ENCODE measurements around the gene ITGA1.

The ITGA1 gene

DNA sequence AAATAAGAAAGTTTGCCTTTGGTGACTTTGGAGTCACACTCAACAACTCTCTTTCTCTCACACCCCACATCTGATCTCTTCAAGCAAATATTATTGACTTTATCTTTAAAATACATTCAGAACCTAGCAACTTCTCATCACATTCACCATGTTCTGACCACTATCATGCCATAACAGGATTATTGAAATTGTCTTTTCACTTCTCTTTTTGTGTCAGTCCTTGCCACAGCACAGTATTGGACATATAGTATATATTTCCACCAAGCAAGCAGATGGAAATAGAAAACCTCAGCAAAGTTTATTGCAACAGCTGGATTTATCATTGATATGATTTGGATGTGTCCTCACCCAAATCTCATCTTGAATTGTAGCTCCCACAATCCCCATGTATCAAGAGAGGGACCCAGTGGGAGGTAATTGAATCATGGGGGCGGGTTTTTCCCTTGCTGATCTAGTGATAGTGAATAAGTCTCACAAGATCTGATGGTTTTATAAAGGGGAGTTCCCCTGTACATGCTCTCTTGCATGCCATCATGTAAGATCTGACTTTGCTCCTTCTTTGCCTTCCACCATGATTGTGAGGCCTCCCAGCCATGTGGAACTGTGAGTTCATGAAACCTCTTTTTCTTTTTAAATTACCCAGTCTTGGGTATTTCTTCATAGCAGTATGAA is 26.9 kb upstream of the ITGA1 start:
- peak; percentile 81 for ATAC-seq
- Mint-ChIP-seq H3K27me3 (no peaks in the 10 kb centered on the region), H3K27ac (no peak overlapping the region), H3K9me3 (no peaks in the 10 kb centered on the region), H3K4me3 (no peak overlapping the region), H3K4me1 (peaks cover 7% of the 10 kb centered on the region), H3K36me3 (no peaks in the 10 kb centered on the region)

- Mint-ChIP-seq H3K27me3 (no peaks in the 10 kb centered on the region), H3K4me3 (no peak overlapping the region), H3K9me3 (no peaks in the 10 kb centered on the region), H3K4me1 (peaks cover 17% of the 10 kb centered on the region), H3K36me3 (no peaks in the 10 kb centered on the region), H3K27ac (no peak overlapping the region)
- peak; percentile 81 for ATAC-seq
Measured at GRCh38 chr5:52767217-52767743, 20.4 kb upstream of the ITGA1 start.

- H3K27ac Mint-ChIP-seq: no peak overlapping the region
- H3K9me3 Mint-ChIP-seq: no peaks in the 10 kb centered on the region
- ATAC-seq: peak; percentile 81
- H3K4me3 Mint-ChIP-seq: no peak overlapping the region
- peaks cover 17% of the 10 kb centered on the region for H3K4me1 Mint-ChIP-seq
- H3K27me3 Mint-ChIP-seq: no peaks in the 10 kb centered on the region
- H3K36me3 Mint-ChIP-seq: no peaks in the 10 kb centered on the region
Measured at GRCh38 chr5:52767766-52768480, 19.8 kb upstream of the ITGA1 start.

DNA sequence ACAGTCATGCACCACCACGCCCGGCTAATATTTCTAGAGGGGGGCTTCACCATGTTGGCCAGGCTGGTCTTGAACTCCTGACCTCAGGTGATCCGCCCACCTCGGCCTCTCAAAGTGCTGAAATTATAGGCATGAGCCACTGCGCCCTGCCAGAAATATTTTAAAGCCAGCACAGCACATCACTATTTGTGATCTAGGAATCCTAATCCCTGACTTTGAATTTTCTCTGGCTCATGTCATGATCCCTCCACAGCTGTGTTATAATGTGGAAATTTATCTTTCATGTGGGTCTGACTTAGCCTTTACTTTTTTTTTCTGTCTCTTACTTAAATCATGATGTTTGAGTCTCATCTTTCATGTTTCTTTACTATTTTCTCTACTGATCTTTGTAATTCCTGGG is 18.7 kb upstream of the ITGA1 start:
- peaks cover 3% of the 10 kb centered on the region for H3K27me3 Mint-ChIP-seq
- peaks cover 17% of the 10 kb centered on the region for H3K4me1 Mint-ChIP-seq
- H3K4me3 Mint-ChIP-seq: no peak overlapping the region
- H3K27ac Mint-ChIP-seq: no peak overlapping the region
- H3K9me3 Mint-ChIP-seq: no peaks in the 10 kb centered on the region
- no peaks in the 10 kb centered on the region for H3K36me3 Mint-ChIP-seq
- ATAC-seq: no peak

DNA sequence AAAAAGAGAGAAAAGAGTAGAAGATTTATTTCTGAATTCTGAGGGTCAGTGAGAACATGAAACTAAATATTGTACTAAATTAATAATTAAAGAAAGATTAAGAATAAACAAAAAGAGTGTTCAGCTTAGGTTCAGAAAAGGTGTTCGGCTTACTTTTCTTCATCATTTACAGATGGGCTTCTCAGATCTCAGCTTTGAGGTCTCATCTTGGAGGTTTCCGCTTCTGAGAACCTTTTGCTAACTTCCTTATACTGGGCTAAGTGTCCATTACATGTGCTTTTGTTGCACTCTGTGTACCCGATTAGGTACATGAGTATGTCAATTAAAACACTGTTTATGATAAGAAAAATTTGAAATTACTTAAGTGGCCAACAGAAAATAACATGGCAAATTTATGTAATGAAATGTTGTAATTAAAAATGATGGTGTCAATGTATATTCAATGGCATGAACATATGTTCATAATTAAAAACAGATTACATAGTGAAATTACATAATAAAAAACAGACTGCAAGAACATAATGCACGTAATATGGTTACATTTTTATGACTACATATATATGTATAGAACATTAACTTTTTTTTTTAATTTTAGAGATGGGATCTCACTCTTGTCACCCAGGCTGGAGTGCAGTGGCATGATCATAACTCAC is 17.3 kb upstream of the ITGA1 start:
- Mint-ChIP-seq H3K36me3 (no peaks in the 10 kb centered on the region), H3K27me3 (peaks cover 10% of the 10 kb centered on the region), H3K9me3 (no peaks in the 10 kb centered on the region), H3K4me1 (peaks cover 17% of the 10 kb centered on the region), H3K27ac (no peak overlapping the region), H3K4me3 (no peak overlapping the region)
- ATAC-seq: no peak

GRCh38 chr5:52771343-52772039 is 16.2 kb upstream of the ITGA1 start:
- Mint-ChIP-seq H3K27ac (no peak overlapping the region), H3K4me1 (peaks cover 25% of the 10 kb centered on the region), H3K36me3 (no peaks in the 10 kb centered on the region), H3K4me3 (no peak overlapping the region), H3K27me3 (peaks cover 10% of the 10 kb centered on the region), H3K9me3 (no peaks in the 10 kb centered on the region)
- ATAC-seq: peak; percentile 71

- no peak for ATAC-seq
- H3K4me3 Mint-ChIP-seq: no peak overlapping the region
- H3K4me1 Mint-ChIP-seq: peaks cover 16% of the 10 kb centered on the region
- no peak overlapping the region for H3K27ac Mint-ChIP-seq
- H3K27me3 Mint-ChIP-seq: peaks cover 10% of the 10 kb centered on the region
- H3K36me3 Mint-ChIP-seq: no peaks in the 10 kb centered on the region
- no peaks in the 10 kb centered on the region for H3K9me3 Mint-ChIP-seq
Measured at GRCh38 chr5:52772668-52773067, 15.0 kb upstream of the ITGA1 start.

GRCh38 chr5:52773342-52773741 is 14.4 kb upstream of the ITGA1 start:
- peaks cover 9% of the 10 kb centered on the region for H3K4me1 Mint-ChIP-seq
- peaks cover 10% of the 10 kb centered on the region for H3K27me3 Mint-ChIP-seq
- H3K4me3 Mint-ChIP-seq: no peak overlapping the region
- no peaks in the 10 kb centered on the region for H3K36me3 Mint-ChIP-seq
- H3K9me3 Mint-ChIP-seq: no peaks in the 10 kb centered on the region
- no peak overlapping the region for H3K27ac Mint-ChIP-seq
- no peak for ATAC-seq

- Mint-ChIP-seq H3K9me3 (no peaks in the 10 kb centered on the region), H3K27me3 (peaks cover 10% of the 10 kb centered on the region), H3K4me1 (peaks cover 7% of the 10 kb centered on the region), H3K4me3 (no peak overlapping the region), H3K27ac (no peak overlapping the region), H3K36me3 (no peaks in the 10 kb centered on the region)
- ATAC-seq: no peak
Measured at GRCh38 chr5:52774005-52774410, 13.7 kb upstream of the ITGA1 start.

DNA sequence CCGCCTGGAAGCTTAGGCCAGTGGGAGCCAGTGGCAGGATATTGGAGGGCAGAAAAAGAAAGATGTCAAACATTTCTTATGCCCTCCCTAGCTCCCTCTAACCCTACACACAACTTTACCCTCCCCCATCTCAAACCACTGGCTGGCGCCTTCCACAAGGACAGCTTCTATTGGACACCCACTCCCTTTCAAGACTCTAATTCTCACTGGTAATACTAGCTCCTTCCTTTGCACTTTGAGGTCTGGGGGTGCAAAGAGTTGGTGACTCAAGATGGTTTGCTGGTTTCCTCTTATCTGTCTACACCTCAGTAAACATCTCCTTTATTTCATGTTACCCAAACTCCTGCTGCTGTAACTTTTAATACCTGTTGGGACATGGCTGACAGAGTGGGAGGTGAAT is 11.6 kb upstream of the ITGA1 start:
- no peak overlapping the region for H3K27ac Mint-ChIP-seq
- ATAC-seq: peak; percentile 28
- H3K4me3 Mint-ChIP-seq: no peak overlapping the region
- H3K36me3 Mint-ChIP-seq: no peaks in the 10 kb centered on the region
- H3K27me3 Mint-ChIP-seq: peaks cover 15% of the 10 kb centered on the region
- H3K9me3 Mint-ChIP-seq: no peaks in the 10 kb centered on the region
- H3K4me1 Mint-ChIP-seq: peaks cover 7% of the 10 kb centered on the region

- no peaks in the 10 kb centered on the region for H3K9me3 Mint-ChIP-seq
- H3K4me1 Mint-ChIP-seq: peaks cover 7% of the 10 kb centered on the region
- H3K36me3 Mint-ChIP-seq: no peaks in the 10 kb centered on the region
- H3K4me3 Mint-ChIP-seq: no peak overlapping the region
- H3K27ac Mint-ChIP-seq: no peak overlapping the region
- ATAC-seq: no peak
- H3K27me3 Mint-ChIP-seq: peaks cover 26% of the 10 kb centered on the region
Measured at GRCh38 chr5:52777186-52777585, 10.5 kb upstream of the ITGA1 start.

DNA sequence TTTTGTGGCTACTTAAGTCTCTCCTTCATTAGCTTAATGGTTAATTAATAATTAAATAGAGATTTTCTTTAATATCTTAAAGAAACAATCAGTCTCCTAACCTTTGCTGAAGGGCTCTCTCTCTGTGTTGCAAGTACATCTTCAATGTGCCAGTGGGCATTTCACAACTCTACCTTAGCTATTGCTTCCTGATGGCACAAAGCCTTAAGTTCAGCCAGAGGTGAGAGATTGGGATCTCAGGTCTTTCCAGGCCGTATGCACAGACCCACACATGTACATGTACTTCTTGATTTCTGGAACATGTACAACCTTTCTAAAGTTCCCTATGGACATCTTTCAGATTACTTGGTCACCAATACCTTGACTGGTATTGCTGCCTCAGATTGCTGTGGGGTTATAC is 8.9 kb upstream of the ITGA1 start:
- Mint-ChIP-seq H3K4me1 (peaks cover 7% of the 10 kb centered on the region), H3K27ac (no peak overlapping the region), H3K4me3 (no peak overlapping the region), H3K9me3 (no peaks in the 10 kb centered on the region), H3K27me3 (peaks cover 41% of the 10 kb centered on the region), H3K36me3 (no peaks in the 10 kb centered on the region)
- ATAC-seq: no peak

DNA sequence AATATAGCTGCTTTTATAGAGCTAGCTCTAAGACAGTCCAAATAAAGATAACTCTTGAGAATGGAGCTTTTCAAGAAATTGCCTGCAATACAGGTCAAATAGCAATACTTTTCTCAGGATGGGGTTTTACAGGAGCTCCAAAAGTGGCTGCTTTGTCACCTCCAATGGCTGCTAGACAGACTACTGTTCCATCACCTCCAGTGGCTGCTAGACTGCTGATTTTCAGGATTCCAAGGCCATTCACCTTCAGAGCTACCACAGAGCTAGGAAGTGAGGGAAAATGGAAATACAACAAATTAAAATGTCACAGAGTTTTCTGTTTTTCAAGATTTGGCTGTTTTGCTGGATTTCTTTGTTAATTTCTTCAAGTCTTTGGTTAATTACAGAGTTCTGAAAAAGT is 8.5 kb upstream of the ITGA1 start:
- peaks cover 7% of the 10 kb centered on the region for H3K4me1 Mint-ChIP-seq
- H3K9me3 Mint-ChIP-seq: no peaks in the 10 kb centered on the region
- no peaks in the 10 kb centered on the region for H3K36me3 Mint-ChIP-seq
- no peak for ATAC-seq
- H3K27ac Mint-ChIP-seq: no peak overlapping the region
- no peak overlapping the region for H3K4me3 Mint-ChIP-seq
- peaks cover 38% of the 10 kb centered on the region for H3K27me3 Mint-ChIP-seq

- Mint-ChIP-seq H3K4me1 (peaks cover 20% of the 10 kb centered on the region), H3K27ac (no peak overlapping the region), H3K36me3 (no peaks in the 10 kb centered on the region), H3K4me3 (no peak overlapping the region), H3K9me3 (no peaks in the 10 kb centered on the region), H3K27me3 (peaks cover 53% of the 10 kb centered on the region)
- no peak for ATAC-seq
Measured at GRCh38 chr5:52783226-52783959, 4.3 kb upstream of the ITGA1 start.

DNA sequence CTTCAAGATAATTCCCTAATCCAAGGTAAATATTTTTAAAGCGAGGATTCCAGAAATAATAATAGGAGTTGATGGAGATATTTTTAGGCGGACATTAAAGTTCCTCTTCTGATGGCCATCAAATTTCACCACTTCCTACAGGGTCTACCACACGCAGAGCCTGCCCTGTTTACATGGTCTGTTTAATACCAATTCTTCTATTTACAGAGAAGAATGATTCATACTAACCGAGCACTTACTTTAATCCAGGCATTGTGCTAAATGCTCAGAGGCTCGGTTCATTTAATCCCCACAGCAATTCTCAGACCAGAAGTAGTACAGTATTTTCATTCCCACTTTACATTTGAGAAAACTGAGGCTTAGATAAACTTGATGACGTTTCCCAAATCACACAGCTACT is 3.0 kb upstream of the ITGA1 start:
- no peak overlapping the region for H3K4me3 Mint-ChIP-seq
- H3K27me3 Mint-ChIP-seq: peaks cover 63% of the 10 kb centered on the region
- no peak for ATAC-seq

More for the DNA sequence above, 3.0 kb upstream of the ITGA1 start:
- no peaks in the 10 kb centered on the region for H3K9me3 Mint-ChIP-seq
- no peaks in the 10 kb centered on the region for H3K36me3 Mint-ChIP-seq
- no peak overlapping the region for H3K27ac Mint-ChIP-seq
- peaks cover 20% of the 10 kb centered on the region for H3K4me1 Mint-ChIP-seq

Measured in stimulated activated memory B cell treated with anti-CD40 and anti-IgM and Interleukin-4, amounts not matched to agents 10 μg/mL and 1 μg/mL and 100 μg/mL, for 72 hours (primary cell).